Pancreas (tissue), 10 donors: Measurements from ENCODE around the gene SORCS3. TPM values are rescaled to one million over a fixed set of nuclear protein-coding genes. Genes with fewer than 3 reads are reported as not detected.

ENCODE experiments used
- ATAC-seq, 4 donors: fragments of 200-7000 bp; cut with Tn5 transposase; one replicate each; pipeline versions ENCODE4 v1.8.0 to v1.9.1; 2020; ENCODE audit warnings: mild to moderate bottlenecking in 4 of 4, moderate library complexity in 4 of 4
- DNase-seq, 6 donors: peaks; one replicate each; pipeline ENCODE4 v3.0.0-alpha.2; 2020
- FAIRE-seq: peaks from 2 replicates; lab custom pipeline; 2012; peaks lifted over from hg19 to GRCh38; lab: Jason Lieb, UNC
- H3K27ac ChIP-seq, 4 donors: fragments of 200-600 bp; sonication (generic); 1 replicate in 3 of 4; 2 replicates in 1 of 4; pipeline versions ENCODE4 v1.5.0 to v1.8.0; 2020
- H3K27me3 ChIP-seq, 4 donors: fragments of 200-600 bp; one replicate each; pipeline ENCODE4 v1.8.0; 2021
- H3K36me3 ChIP-seq, 3 donors: fragments of 200-600 bp; sonication (generic) in 1 of 3; one replicate each; pipeline versions ENCODE4 v1.5.0 to v1.8.0; 2020 to 2021
- H3K4me1 ChIP-seq, 3 donors: fragments of 200-600 bp; one replicate each; pipeline ENCODE4 v1.8.0; 2021
- H3K4me3 ChIP-seq, 4 donors: fragments of 200-600 bp; sonication (generic) in 2 of 4; one replicate each; pipeline versions ENCODE4 v1.5.0 to v1.8.0; 2020 to 2021
- H3K9me3 ChIP-seq, 4 donors: fragments of 200-600 bp; one replicate each; pipeline ENCODE4 v1.8.0; 2021
- CTCF ChIP-seq, 4 donors: fragments of 200-600 bp; sonication (generic) in 3 of 4; IDR thresholded peaks; one replicate each; pipeline versions ENCODE4 v1.5.0 to v1.8.0; 2021; ENCODE audit warnings: antibody characterized with exemption in 4 of 4
- WGBS, 2 donors: extraction: QIAGEN DNeasy Blood & Tissue Kit; methylation state at CpG; one replicate each; pipeline ENCODE4 v1.1.7; 2013; 5-methylcytosine and 5-hydroxymethylcytosine counted together
- intact Hi-C, 3 donors: fragments of 100-400 bp; cut with DNase I; formaldehyde crosslinking; loops; one replicate each; pipeline versions ENCODE4 v1.11.1 to v1.14.2; 2022
- polyA plus RNA-seq, 2 donors: library from polyadenylated mRNA; stranded (reverse); fragments of 200-250 nt; gene quantifications; one replicate each; pipeline ENCODE4 v1.2.3, GENCODE V29; 2013
- total RNA-seq, 6 donors: library from RNA; stranded (reverse); fragmentation: NEBNext Ultra II Directional in 4 of 6; extraction: Animal tissue kit (Norgen Biotek cat#: 25700) in 4 of 6; gene quantifications; one replicate each; pipeline versions ENCODE4 v1.2.1 to v1.2.4, GENCODE V29; 2021 to 2023
- donor health status: healthy with polysubstance abuse.
- donor health status: DM: no; HTN: no; CAD: no; lungs with moderate emphysema.
- donor health status: DM: no; HTN: no; CAD: no.
- donor health status: control.
- donor health status: control.
- donor health status: Bipolar disorder and iron deficiency.
- donor health status: DM: yes; HTN: yes; CAD: no.
- donor health status: DM: no; HTN: no; CAD: no.
- donor health status: DM: no; HTN: no; CAD: no.
- donor health status: DM: yes; HTN: yes; CAD: no.

The SORCS3 gene
- total and polyA plus RNA-seq, 8 donors = 0.02 TPM; not detected in 7

GRCh38 chr10:105268961-105269360, 627.9 kb downstream of the SORCS3 start:
- 44 to 58% methylated on average over 1 of the region's 1 CpG for WGBS, 2 donors
- no peak for DNase-seq

GRCh38 chr10:105269689-105270088, 628.6 kb downstream of the SORCS3 start:
- Histone ChIP-seq H3K4me1 (no peaks in the 10 kb centered on the region), H3K27ac (no peak overlapping the region), H3K36me3 (no peaks in the 10 kb centered on the region), H3K27me3 (peaks cover 0 to 5% (median 0%) of the 10 kb centered on the region in 4 donors), H3K9me3 (no peaks in the 10 kb centered on the region), H3K4me3 (no peak overlapping the region)
- WGBS, 2 donors = 78 to 82% methylated on average over 3 of the region's 3 CpGs
- FAIRE-seq = no peak
- ATAC-seq = no peak
- intact Hi-C loops = no loop called here
- no peak for TF ChIP-seq CTCF (IDR thresholded peaks at IDR 0.05)
- DNase-seq = no peak

More at GRCh38 chr10:105268961-105269360, 627.9 kb downstream of the SORCS3 start:
- Histone ChIP-seq H3K36me3 (no peaks in the 10 kb centered on the region), H3K27ac (no peak overlapping the region), H3K4me1 (no peaks in the 10 kb centered on the region), H3K4me3 (no peak overlapping the region), H3K27me3 (peaks cover 0 to 5% (median 0%) of the 10 kb centered on the region in 4 donors), H3K9me3 (no peaks in the 10 kb centered on the region)
- intact Hi-C loops = no loop called here
- FAIRE-seq = no peak
- no peak for ATAC-seq
- TF ChIP-seq CTCF (IDR thresholded peaks at IDR 0.05) = no peak

GRCh38 chr10:105274556-105275070, 633.5 kb downstream of the SORCS3 start:
- H3K9me3 ChIP-seq = no peaks in the 10 kb centered on the region
- H3K36me3 ChIP-seq = no peaks in the 10 kb centered on the region
- H3K27ac ChIP-seq = no peak overlapping the region
- WGBS, 2 donors = 63% methylated on average over 3 of the region's 3 CpGs
- peaks cover 0 to 5% (median 0%) of the 10 kb centered on the region in 4 donors for H3K27me3 ChIP-seq
- ATAC-seq (no peak), FAIRE-seq (no peak), DNase-seq (no peak)
- intact Hi-C loops = no loop called here
- no peak overlapping the region for H3K4me3 ChIP-seq
- TF ChIP-seq CTCF (IDR thresholded peaks at IDR 0.05) = no peak
- no peaks in the 10 kb centered on the region for H3K4me1 ChIP-seq

GRCh38 chr10:105278439-105278838, 637.3 kb downstream of the SORCS3 start:
- no peak for DNase-seq
- ATAC-seq = no peak
- no peak overlapping the region for H3K27ac ChIP-seq
- no peak for FAIRE-seq
- H3K9me3 ChIP-seq = no peaks in the 10 kb centered on the region
- no peaks in the 10 kb centered on the region for H3K4me1 ChIP-seq
- no peak for TF ChIP-seq CTCF (IDR thresholded peaks at IDR 0.05)
- no peaks in the 10 kb centered on the region for H3K36me3 ChIP-seq
- 91 to 93% methylated on average over 7 of the region's 7 CpGs for WGBS, 2 donors
- intact Hi-C loops = no loop called here
- H3K27me3 ChIP-seq = no peaks in the 10 kb centered on the region
- H3K4me3 ChIP-seq = no peak overlapping the region

- no peak for ATAC-seq
- no peaks in the 10 kb centered on the region for H3K36me3 ChIP-seq
- H3K4me3 ChIP-seq = no peak overlapping the region
- no peaks in the 10 kb centered on the region for H3K9me3 ChIP-seq
- DNase-seq = no peak
- no peaks in the 10 kb centered on the region for H3K27me3 ChIP-seq
- no peak for TF ChIP-seq CTCF (IDR thresholded peaks at IDR 0.05)
- intact Hi-C loops = no loop called here
- no peak overlapping the region for H3K27ac ChIP-seq
- no peaks in the 10 kb centered on the region for H3K4me1 ChIP-seq
- FAIRE-seq = no peak
Observed at GRCh38 chr10:105279101-105279500, 638.0 kb downstream of the SORCS3 start.
